MM.1S (cell line): Measurements from ENCODE around the gene MRPL52.
A peak's percentile ranks its signal among the peaks of the same experiment; 100 is the strongest.

Experiments
- CTCF ChIP-seq: fragments of 300-600 bp; sonication (generic); IDR thresholded peaks from 2 replicates; pipeline ENCODE4 v1.5.1; 2016; ENCODE audit warnings: antibody characterized with exemption, low read length, mixed read lengths
- EZH2phosphoT487 ChIP-seq: fragments of 300-600 bp; sonication (generic); IDR thresholded peaks from 2 replicates; pipeline ENCODE4 v1.6.1; 2018; ENCODE audit warnings: antibody characterized with exemption, low read length

- TF ChIP-seq CTCF (peak; percentile 15; the same call in 1 of the 2 replicates), EZH2phosphoT487 (no peak)
These were observed 36.0 kb downstream of the MRPL52 start for GRCh38 chr14:22865424-22866405.
